ENCODE measurements around the gene ZBTB11.

DNA sequence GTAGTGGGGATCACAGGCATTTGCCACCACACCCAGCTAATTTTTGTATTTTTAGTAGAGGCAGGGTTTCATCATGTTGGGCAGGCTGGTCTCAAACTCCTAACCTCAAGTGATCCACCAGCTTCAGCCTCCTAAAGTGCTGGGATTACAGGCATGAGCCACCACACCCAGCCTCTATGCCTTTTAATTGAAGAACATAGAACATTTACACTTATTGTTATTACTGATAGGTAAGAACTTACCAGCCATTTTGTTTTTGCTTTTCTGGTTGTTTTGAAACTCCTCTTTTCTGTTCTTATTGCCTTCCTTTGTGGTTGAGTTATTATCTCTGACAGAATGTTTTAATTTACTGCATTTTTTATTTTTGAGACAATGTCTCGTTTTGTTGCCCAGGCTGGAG lies 73.7 kb downstream of the ZBTB11 start:
- TF ChIP-seq EZH2 (IDR thresholded peaks at IDR 0.05; ENCODE audit: insufficient read depth, poor library complexity, severe bottlenecking): no peak
- TF ChIP-seq EZH2phosphoT487 (IDR thresholded peaks at IDR 0.05; ENCODE audit: insufficient read depth, low read depth): no peak
